Keratinocyte (primary cell): ENCODE data around the gene ASMT. TPM values are rescaled to one million over a fixed set of nuclear protein-coding genes. Genes with fewer than 3 reads are reported as not detected.

Experiments used
- DNase-seq: peaks from one replicate; pipeline ENCODE4 v3.0.0-alpha.2; 2011; ENCODE audit warnings: low read depth, missing footprints, low spot score
- FAIRE-seq: peaks from 2 replicates; lab custom pipeline; 2011; peaks lifted over from hg19 to GRCh38; lab: Jason Lieb, UNC
- H2AFZ ChIP-seq: 2 replicates; pipeline ENCODE4 v1.6.0; 2012; ENCODE audit warnings: low read length, control low read depth, inconsistent platforms; ENCODE audit not compliant: control insufficient read depth
- H3K27ac ChIP-seq: 2 replicates; pipeline ENCODE4 v1.5.1; 2011; ENCODE audit warnings: low read length; ENCODE audit not compliant: control insufficient read depth, insufficient read depth
- H3K27me3 ChIP-seq: 3 replicates; pipeline ENCODE4 v1.6.0; 2011; ENCODE audit warnings: low read length; ENCODE audit not compliant: control insufficient read depth, insufficient read depth; ENCODE audit errors: extremely low read depth
- H3K36me3 ChIP-seq, 2 experiments: 2 replicates in 1 of 2; 3 replicates in 1 of 2; pipeline ENCODE4 v1.5.1; 2011; ENCODE audit warnings: low read length in 2 of 2, mild to moderate bottlenecking in 1 of 2; ENCODE audit not compliant: control insufficient read depth in 2 of 2, insufficient read depth in 2 of 2; ENCODE audit errors: extremely low read depth in 1 of 2
- H3K4me1 ChIP-seq: 3 replicates; pipeline ENCODE4 v1.5.1; 2011; ENCODE audit warnings: low read length; ENCODE audit not compliant: control insufficient read depth, insufficient read depth; ENCODE audit errors: extremely low read depth
- H3K4me2 ChIP-seq: 3 replicates; pipeline ENCODE4 v1.6.0; 2011; ENCODE audit warnings: low read depth, low read length; ENCODE audit not compliant: control insufficient read depth, insufficient read depth; ENCODE audit errors: extremely low read depth
- H3K4me3 ChIP-seq, 3 experiments: fragments of 200-600 bp in 1 of 3; sonication (generic) in 1 of 3; 2 replicates in 2 of 3; 3 replicates in 1 of 3; pipeline ENCODE4 v1.5.1; 2011 to 2016; ENCODE audit warnings: low read length in 3 of 3, mild to moderate bottlenecking in 3 of 3, control low read depth in 2 of 3, inconsistent platforms in 1 of 3, low read depth in 1 of 3, mixed read lengths in 1 of 3, mixed run types in 1 of 3, moderate library complexity in 1 of 3; ENCODE audit not compliant: control insufficient read depth in 2 of 3, insufficient read depth in 2 of 3; ENCODE audit errors: extremely low read depth in 1 of 3
- H3K79me2 ChIP-seq: 2 replicates; pipeline ENCODE4 v1.6.0; 2012; ENCODE audit warnings: low read length; ENCODE audit not compliant: control insufficient read depth, insufficient read depth
- H3K9ac ChIP-seq: 3 replicates; pipeline ENCODE4 v1.6.0; 2011; ENCODE audit warnings: low read length; ENCODE audit not compliant: control insufficient read depth, insufficient read depth; ENCODE audit errors: extremely low read depth
- H3K9me1 ChIP-seq: 3 replicates; pipeline ENCODE4 v1.6.0; 2011; ENCODE audit warnings: low read length; ENCODE audit not compliant: control insufficient read depth, insufficient read depth; ENCODE audit errors: extremely low read depth
- H3K9me3 ChIP-seq: 2 replicates; pipeline ENCODE4 v1.5.1; 2012; ENCODE audit warnings: low read depth, low read length; ENCODE audit not compliant: control insufficient read depth
- H4K20me1 ChIP-seq: 3 replicates; pipeline ENCODE4 v1.6.0; 2011; ENCODE audit warnings: low read length; ENCODE audit not compliant: control insufficient read depth, insufficient read depth; ENCODE audit errors: extremely low read depth
- CTCF ChIP-seq, 3 experiments: IDR thresholded peaks in 1 of 3; conservative IDR thresholded peaks in 1 of 3; optimal IDR thresholded peaks in 1 of 3; 2 replicates in 2 of 3; 3 replicates in 1 of 3; pipeline versions ENCODE3 to v1.5.1; 2011; ENCODE audit warnings: low read length in 3 of 3, mild to moderate bottlenecking in 3 of 3, moderate library complexity in 2 of 3, control low read depth in 1 of 3, inconsistent platforms in 1 of 3; ENCODE audit not compliant: insufficient read depth in 2 of 3; ENCODE audit errors: extremely low read depth in 1 of 3
- EZH2 ChIP-seq: IDR thresholded peaks from one replicate; pipeline ENCODE4 v1.6.1; 2012; ENCODE audit warnings: inconsistent platforms, mild to moderate bottlenecking, low read length, moderate library complexity
- dilution Hi-C: fragments of 300-500 bp; cut with MboI; formaldehyde crosslinking; loops from one replicate; pipeline ENCODE4 v1.7.0; 2020; ENCODE audit warnings: low sequenced_read_pairs; ENCODE audit not compliant: extremely low pct_ligation_motif_present
- polyA plus RNA-seq, 5 experiments: library from polyadenylated mRNA; depleted of rRNA in 3 of 5; stranded (reverse) in 3 of 5; stranded (forward) in 1 of 5; unstranded in 1 of 5; fragments of >200 nt; gene quantifications; 1 replicate in 1 of 5; 2 replicates in 3 of 5; 3 replicates in 1 of 5; pipeline versions ENCODE4 v1.2.1 to v1.2.3, GENCODE V29; 2011 to 2012; ENCODE audit warnings: missing spikeins in 2 of 5, low read depth in 1 of 5, low replicate concordance in 1 of 5

ASMT gene
- polyA plus RNA-seq, 1 donor (not counting 4 experiments of a cell fraction or from before 2014, with no cell fraction given) = not detected

GRCh38 chrX:1609762-1610161, 5.1 kb upstream of the ASMT start:
- no peak for TF ChIP-seq CTCF (optimal IDR thresholded peaks at IDR 0.05 in 1 of 3, IDR thresholded peaks at IDR 0.05 in 1 of 3, conservative IDR thresholded peaks at IDR 0.05 in 1 of 3; ENCODE audit: extremely low read depth in 1 of 3, insufficient read depth in 2 of 3, low read length in 3 of 3)
- TF ChIP-seq EZH2 = no peak
- H3K4me3 ChIP-seq = no peak overlapping the region
- H3K9ac ChIP-seq = no peak overlapping the region
- DNase-seq = no peak
- H3K27ac ChIP-seq = no peak overlapping the region
- H3K36me3 ChIP-seq = peaks cover 0 to 2% of the 10 kb centered on the region in 2 experiments
- no peaks in the 10 kb centered on the region for H3K9me1 ChIP-seq
- no peaks in the 10 kb centered on the region for H4K20me1 ChIP-seq
- no peaks in the 10 kb centered on the region for H3K27me3 ChIP-seq
- H3K4me1 ChIP-seq = no peaks in the 10 kb centered on the region
- dilution Hi-C loops = no loop called here
- no peak overlapping the region for H2AFZ ChIP-seq
- no peak for FAIRE-seq
- H3K4me2 ChIP-seq = no peak overlapping the region
- peaks cover 11% of the 10 kb centered on the region for H3K9me3 ChIP-seq
- no peaks in the 10 kb centered on the region for H3K79me2 ChIP-seq

- Histone ChIP-seq H3K9me3 (peaks cover 15% of the 10 kb centered on the region), H3K27ac (no peak overlapping the region), H4K20me1 (no peaks in the 10 kb centered on the region), H3K4me2 (no peak overlapping the region), H3K27me3 (no peaks in the 10 kb centered on the region), H2AFZ (no peak overlapping the region), H3K79me2 (no peaks in the 10 kb centered on the region), H3K9me1 (no peaks in the 10 kb centered on the region), H3K9ac (no peak overlapping the region), H3K36me3 (no peaks in the 10 kb centered on the region), H3K4me1 (no peaks in the 10 kb centered on the region), H3K4me3 (no peak overlapping the region)
- DNase-seq (no peak), FAIRE-seq (no peak)
- dilution Hi-C loops = no loop called here
- TF ChIP-seq CTCF (optimal IDR thresholded peaks at IDR 0.05 in 1 of 3, IDR thresholded peaks at IDR 0.05 in 1 of 3, conservative IDR thresholded peaks at IDR 0.05 in 1 of 3; ENCODE audit: extremely low read depth in 1 of 3, insufficient read depth in 2 of 3, low read length in 3 of 3) (no peak), EZH2 (no peak)
Measured at GRCh38 chrX:1610166-1610565, 4.7 kb upstream of the ASMT start.
